ENCODE data around the gene MRPL32.

DNA sequence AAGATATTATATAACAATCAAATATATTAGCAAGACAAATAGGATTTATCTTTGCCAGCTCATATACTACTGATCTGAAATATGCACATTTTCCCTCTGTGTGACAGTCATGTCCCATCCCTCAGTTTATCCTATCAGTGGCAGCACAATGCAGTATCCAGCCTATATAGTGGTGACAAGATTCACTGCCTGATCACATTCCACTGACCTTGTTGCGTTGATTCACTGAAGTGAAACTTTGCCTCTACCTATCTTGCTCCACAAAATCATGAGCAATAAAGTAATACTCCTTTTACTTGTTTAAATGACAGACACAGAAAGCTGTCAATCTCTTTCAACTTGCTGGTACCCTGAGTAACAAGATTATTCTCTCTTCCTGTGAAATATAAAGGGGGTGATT lies 6.5 kb upstream of the MRPL32 start:
- TF ChIP-seq, protein P1, sequence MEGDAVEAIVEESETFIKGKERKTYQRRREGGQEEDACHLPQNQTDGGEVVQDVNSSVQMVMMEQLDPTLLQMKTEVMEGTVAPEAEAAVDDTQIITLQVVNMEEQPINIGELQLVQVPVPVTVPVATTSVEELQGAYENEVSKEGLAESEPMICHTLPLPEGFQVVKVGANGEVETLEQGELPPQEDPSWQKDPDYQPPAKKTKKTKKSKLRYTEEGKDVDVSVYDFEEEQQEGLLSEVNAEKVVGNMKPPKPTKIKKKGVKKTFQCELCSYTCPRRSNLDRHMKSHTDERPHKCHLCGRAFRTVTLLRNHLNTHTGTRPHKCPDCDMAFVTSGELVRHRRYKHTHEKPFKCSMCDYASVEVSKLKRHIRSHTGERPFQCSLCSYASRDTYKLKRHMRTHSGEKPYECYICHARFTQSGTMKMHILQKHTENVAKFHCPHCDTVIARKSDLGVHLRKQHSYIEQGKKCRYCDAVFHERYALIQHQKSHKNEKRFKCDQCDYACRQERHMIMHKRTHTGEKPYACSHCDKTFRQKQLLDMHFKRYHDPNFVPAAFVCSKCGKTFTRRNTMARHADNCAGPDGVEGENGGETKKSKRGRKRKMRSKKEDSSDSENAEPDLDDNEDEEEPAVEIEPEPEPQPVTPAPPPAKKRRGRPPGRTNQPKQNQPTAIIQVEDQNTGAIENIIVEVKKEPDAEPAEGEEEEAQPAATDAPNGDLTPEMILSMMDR (IDR thresholded peaks at IDR 0.05), result no peak
- TF ChIP-seq POLR2A (IDR thresholded peaks at IDR 0.05), result no peak
